Regular cardiac myocyte (primary cell): ENCODE results near the gene SSR3. TPM values are rescaled to one million over a fixed set of nuclear protein-coding genes. Genes with fewer than 3 reads are reported as not detected.

ENCODE experiments used
- total RNA-seq: library from RNA; depleted of rRNA; stranded (reverse); fragments of >200 nt; gene quantifications from 2 replicates; pipeline ENCODE4 v1.2.3, GENCODE V29; 2014

Gene SSR3
- total RNA-seq, result 439 and 793 TPM in 2 replicates

DNA sequence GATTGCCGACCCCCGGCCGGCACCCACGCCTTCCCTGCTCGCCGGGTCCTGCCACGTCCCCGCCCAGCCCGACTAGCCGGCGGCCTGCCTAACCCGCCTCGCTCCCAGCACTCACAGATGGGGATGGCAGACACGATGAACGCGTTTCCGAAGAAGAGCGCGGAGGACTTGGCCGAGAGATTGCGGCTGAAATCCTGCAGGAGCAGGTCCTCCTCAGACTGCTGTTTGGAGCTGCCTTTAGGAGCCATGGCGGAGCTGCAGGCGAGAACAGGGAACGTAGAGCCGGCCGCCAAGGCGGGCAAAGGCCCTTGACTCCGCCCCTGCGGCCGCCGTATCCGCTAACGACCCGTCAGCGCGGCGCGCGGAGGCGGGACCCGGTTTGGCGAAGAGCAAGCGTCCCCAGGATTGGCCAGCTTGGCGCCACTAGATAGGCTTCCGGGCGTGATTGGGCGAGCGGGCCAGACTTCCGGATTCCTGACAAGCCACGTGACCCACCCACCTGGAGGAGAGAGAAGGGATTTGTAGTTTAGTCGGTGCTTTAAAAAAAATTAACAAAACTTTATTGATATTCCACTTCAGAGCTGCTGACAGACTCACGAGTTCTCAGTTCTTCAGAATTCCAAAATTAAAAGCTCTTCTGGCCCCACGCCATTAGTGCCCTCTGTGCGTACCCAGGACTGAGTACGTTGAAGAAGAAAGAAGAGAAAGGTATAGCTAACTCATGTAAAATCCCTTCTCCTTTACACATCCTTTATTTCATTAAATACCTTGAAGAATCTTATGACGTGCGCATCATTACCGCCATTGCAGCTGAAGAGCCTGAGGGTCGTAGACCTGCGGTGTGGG is at the start of gene SSR3:
TSS of gene SSR3 (minus strand) at position 276 of the 846 bp plus-strand sequence. CDS start at position 248, 28 bp downstream.

Other genes with a start within 250 kb of the SSR3 start
- 38.0 and 61.2 TPM in 2 replicates for gene TIPARP, start 119.5 kb upstream of the SSR3 start, total RNA-seq